HG03521 (cell line): Measurements from ENCODE around the gene KRTAP10-3.
"Not testable (repeated sequence)": the region's sequence is repeated elsewhere in the genome, so short reads cannot be mapped to it uniquely, and the experiment has no call there.

ENCODE experiments used
- ATAC-seq: cut with Tn5 transposase; IDR thresholded peaks from one replicate; pipeline ENCODE4 v1.9.1; 2021; ENCODE audit warnings: mild to moderate bottlenecking, moderate library complexity; ENCODE audit not compliant: unreplicated experiment

KRTAP10-3 gene

GRCh38 chr21:44590897-44591800 is 32.6 kb upstream of the KRTAP10-3 start:
- not testable (repeated sequence) for ATAC-seq

- no peak for ATAC-seq
Observed at GRCh38 chr21:44590311-44590721, 31.7 kb upstream of the KRTAP10-3 start.

- no peak for ATAC-seq
Observed at GRCh38 chr21:44589586-44590305, 31.2 kb upstream of the KRTAP10-3 start.

- no peak for ATAC-seq
Observed at GRCh38 chr21:44589094-44589493, 30.5 kb upstream of the KRTAP10-3 start.

GRCh38 chr21:44585892-44586291 is 27.3 kb upstream of the KRTAP10-3 start:
- no peak for ATAC-seq

- no peak for ATAC-seq
Observed at GRCh38 chr21:44583800-44584147, 25.2 kb upstream of the KRTAP10-3 start.

GRCh38 chr21:44583089-44583799 is 24.6 kb upstream of the KRTAP10-3 start:
- no peak for ATAC-seq

- ATAC-seq, result no peak
Observed at GRCh38 chr21:44582055-44582454, 23.5 kb upstream of the KRTAP10-3 start.

- ATAC-seq, result no peak
Observed at GRCh38 chr21:44581158-44581557, 22.6 kb upstream of the KRTAP10-3 start.

- ATAC-seq, result not testable (repeated sequence)
Observed at GRCh38 chr21:44580231-44580821, 21.7 kb upstream of the KRTAP10-3 start, which contains the start of gene KRTAP10-5. Gene KRTAP10-5, minus strand, starts transcription at chr21:44580604. Its CDS starts 26 bp downstream, at chr21:44580578.

- ATAC-seq, result no peak
Observed at GRCh38 chr21:44579833-44580144, 21.2 kb upstream of the KRTAP10-3 start.

- no peak for ATAC-seq
Observed at GRCh38 chr21:44579056-44579832, 20.6 kb upstream of the KRTAP10-3 start.

GRCh38 chr21:44578371-44579055 is 19.9 kb upstream of the KRTAP10-3 start:
- no peak for ATAC-seq

GRCh38 chr21:44576025-44576420 is 17.4 kb upstream of the KRTAP10-3 start:
- no peak for ATAC-seq

GRCh38 chr21:44575307-44576024 is 16.9 kb upstream of the KRTAP10-3 start:
- ATAC-seq, result no peak

- ATAC-seq, result no peak
Observed at GRCh38 chr21:44574457-44575306, 16.1 kb upstream of the KRTAP10-3 start.

GRCh38 chr21:44573630-44574456 is 15.2 kb upstream of the KRTAP10-3 start, which contains the start of gene KRTAP10-4:
Gene KRTAP10-4, plus strand, starts transcription at chr21:44573729. Its CDS starts 30 bp downstream, at chr21:44573759.
- not testable (repeated sequence) for ATAC-seq
